ENCODE data around the gene CCNJL.

CCNJL gene

GRCh38 chr5:160296496-160296895 is 15.9 kb downstream of the CCNJL start:
- H3K36me3 ChIP-seq (replicated peaks in 1 of 2; ENCODE audit: control insufficient read depth in 2 of 2, insufficient read depth in 2 of 2, low read length in 2 of 2), result peaks cover 6 to 38% of the 10 kb centered on the region in 2 donors
- H3K14ac ChIP-seq (ENCODE audit: low read length), result no peak overlapping the region
- no peak overlapping the region for H2BK12ac ChIP-seq (ENCODE audit: low read length)
- WGBS, 2 donors (ENCODE audit: extremely low coverage in 2 of 2, insufficient read length in 2 of 2, insufficient replicate concordance in 1 of 2), result no CpG with 5 or more reads among the region's 4 CpGs
- no peak overlapping the region for H3K4me2 ChIP-seq (ENCODE audit: insufficient read depth, low read length, poor library complexity, severe bottlenecking)
- H3K4me1 ChIP-seq (ENCODE audit: control insufficient read depth in 2 of 2, insufficient read depth in 1 of 2, low read depth in 1 of 2, low read length in 2 of 2), result peaks cover 15% of the 10 kb centered on the region in 2 donors
- H3K18ac ChIP-seq (ENCODE audit: low read length), result no peak overlapping the region
- no peak overlapping the region for H2BK120ac ChIP-seq (ENCODE audit: low read depth, low read length)
- no peaks in the 10 kb centered on the region for H3K9me3 ChIP-seq (replicated peaks in 1 of 2; ENCODE audit: control insufficient read depth in 2 of 2, insufficient read depth in 1 of 2, low read depth in 1 of 2, low read length in 2 of 2)
- H3K23ac ChIP-seq (ENCODE audit: low read depth, low read length, poor library complexity), result no peak overlapping the region
- H2BK15ac ChIP-seq (ENCODE audit: low read length), result no peak overlapping the region
- H3K4ac ChIP-seq (ENCODE audit: low read length), result no peak overlapping the region
- H2BK5ac ChIP-seq (ENCODE audit: low read length), result no peak overlapping the region
- H2AFZ ChIP-seq (ENCODE audit: low read length), result no peak overlapping the region
- no peak overlapping the region for H3K4me3 ChIP-seq (ENCODE audit: low read length in 2 of 2)
- no peak for DNase-seq (ENCODE audit: low spot score)
- H4K8ac ChIP-seq (ENCODE audit: low read depth, low read length), result no peak overlapping the region
- H3K9ac ChIP-seq (ENCODE audit: low read depth, low read length, poor library complexity), result no peak overlapping the region
- no peaks in the 10 kb centered on the region for H3K27me3 ChIP-seq (ENCODE audit: control insufficient read depth in 3 of 3, insufficient read depth in 3 of 3, low read depth in 1 of 3, low read length in 3 of 3)
- H3K27ac ChIP-seq (replicated peaks; ENCODE audit: low read length), result no peak overlapping the region
- no peak overlapping the region for H4K91ac ChIP-seq (ENCODE audit: low read depth, low read length, poor library complexity)
- peaks cover 5% of the 10 kb centered on the region for H3K79me1 ChIP-seq (ENCODE audit: low read depth, low read length)
- H2AK5ac ChIP-seq (ENCODE audit: low read depth, low read length), result no peak overlapping the region

DNA sequence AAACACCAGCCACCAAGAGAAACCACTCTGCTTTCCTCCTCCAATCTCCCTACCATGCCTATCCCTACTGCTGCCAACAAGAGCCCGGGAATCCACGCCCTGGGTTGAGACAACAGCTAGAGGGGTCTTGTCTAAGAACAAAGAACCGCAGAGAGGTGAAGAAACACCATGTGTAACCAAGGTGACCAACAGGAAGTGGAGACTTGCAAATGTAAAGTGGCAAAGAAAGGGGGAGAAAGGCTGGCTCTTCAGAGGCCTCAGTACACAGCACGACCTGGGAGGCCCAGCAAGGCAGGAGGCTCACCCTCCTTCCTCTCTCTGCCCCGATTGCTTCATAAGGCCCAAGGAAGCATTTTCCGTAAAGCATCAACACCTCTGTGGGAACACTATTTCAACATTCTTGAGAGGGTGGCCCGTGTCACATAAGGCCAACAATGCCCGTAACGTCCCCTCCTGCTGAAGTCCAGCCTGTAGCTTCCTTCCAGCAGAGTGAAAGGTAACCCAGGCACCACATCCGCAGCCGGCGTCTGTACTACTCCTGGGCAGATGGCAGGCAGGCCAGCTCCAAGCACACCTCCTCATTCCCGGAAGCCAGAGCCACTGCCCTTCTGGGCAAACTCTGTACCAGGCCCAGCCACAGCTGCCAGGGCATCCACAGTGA is 18.3 kb downstream of the CCNJL start:
- Histone ChIP-seq H4K91ac (ENCODE audit: low read depth, low read length, poor library complexity) (no peak overlapping the region), H4K8ac (ENCODE audit: low read depth, low read length) (peak overlapping the region; percentile 66), H3K4me2 (ENCODE audit: insufficient read depth, low read length, poor library complexity, severe bottlenecking) (no peak overlapping the region), H2BK15ac (ENCODE audit: low read length) (peak overlapping the region; percentile 17), H3K4ac (ENCODE audit: low read length) (no peak overlapping the region), H3K9ac (ENCODE audit: low read depth, low read length, poor library complexity) (no peak overlapping the region), H3K27ac (replicated peaks; ENCODE audit: low read length) (peak overlapping the region; percentile 40), H3K4me3 (ENCODE audit: low read length in 2 of 2) (no peak overlapping the region), H3K18ac (ENCODE audit: low read length) (peak overlapping the region; percentile 79), H3K9me3 (replicated peaks in 1 of 2; ENCODE audit: control insufficient read depth in 2 of 2, insufficient read depth in 1 of 2, low read depth in 1 of 2, low read length in 2 of 2) (no peaks in the 10 kb centered on the region), H2BK12ac (ENCODE audit: low read length) (no peak overlapping the region), H3K4me1 (ENCODE audit: control insufficient read depth in 2 of 2, insufficient read depth in 1 of 2, low read depth in 1 of 2, low read length in 2 of 2) (peaks cover 15 to 17% of the 10 kb centered on the region in 2 donors), H2BK5ac (ENCODE audit: low read length) (peak overlapping the region; percentile 56), H3K27me3 (ENCODE audit: control insufficient read depth in 3 of 3, insufficient read depth in 3 of 3, low read depth in 1 of 3, low read length in 3 of 3) (no peaks in the 10 kb centered on the region), H3K36me3 (replicated peaks in 1 of 2; ENCODE audit: control insufficient read depth in 2 of 2, insufficient read depth in 2 of 2, low read length in 2 of 2) (peaks cover 8 to 29% of the 10 kb centered on the region in 2 donors), H2BK120ac (ENCODE audit: low read depth, low read length) (no peak overlapping the region), H3K23ac (ENCODE audit: low read depth, low read length, poor library complexity) (peak overlapping the region; percentile 5), H3K14ac (ENCODE audit: low read length) (peak overlapping the region; percentile 4), H2AFZ (ENCODE audit: low read length) (peak overlapping the region; percentile 52), H3K79me1 (ENCODE audit: low read depth, low read length) (peaks cover 5% of the 10 kb centered on the region), H2AK5ac (ENCODE audit: low read depth, low read length) (peak overlapping the region; percentile 8)
- no peak for DNase-seq (ENCODE audit: low spot score)
- WGBS, 2 donors (ENCODE audit: extremely low coverage in 2 of 2, insufficient read length in 2 of 2, insufficient replicate concordance in 1 of 2), result no CpG with 5 or more reads among the region's 13 CpGs

DNA sequence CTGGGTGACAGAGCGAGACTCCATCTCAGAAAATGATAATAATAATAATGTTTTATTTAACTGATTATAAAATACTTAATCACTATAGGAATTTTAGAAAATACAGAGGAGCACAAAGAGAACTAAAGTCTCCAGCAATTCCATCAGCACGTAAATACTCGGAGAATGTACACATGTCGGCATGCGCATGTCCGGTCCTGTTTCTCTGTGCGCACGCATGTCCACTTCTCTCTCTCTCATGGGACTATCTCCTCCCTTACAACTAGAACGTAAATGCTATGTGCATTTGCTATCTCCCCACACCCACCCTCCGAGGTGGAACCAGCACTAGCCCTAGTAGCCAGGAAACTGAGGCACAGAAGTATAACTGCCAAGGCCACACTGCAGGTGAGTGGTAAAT is 19.0 kb downstream of the CCNJL start:
- no peak overlapping the region for H3K27ac ChIP-seq (replicated peaks; ENCODE audit: low read length)
- H3K9ac ChIP-seq (ENCODE audit: low read depth, low read length, poor library complexity), result no peak overlapping the region
- peak overlapping the region; percentile 28 for H2BK15ac ChIP-seq (ENCODE audit: low read length)
- H4K8ac ChIP-seq (ENCODE audit: low read depth, low read length), result no peak overlapping the region
- H2AK5ac ChIP-seq (ENCODE audit: low read depth, low read length), result peak overlapping the region; percentile 49
- peak overlapping the region; percentile 45 for H3K18ac ChIP-seq (ENCODE audit: low read length)
- no peaks in the 10 kb centered on the region for H3K9me3 ChIP-seq (replicated peaks in 1 of 2; ENCODE audit: control insufficient read depth in 2 of 2, insufficient read depth in 1 of 2, low read depth in 1 of 2, low read length in 2 of 2)
- H3K23ac ChIP-seq (ENCODE audit: low read depth, low read length, poor library complexity), result peak overlapping the region; percentile 70
- H3K27me3 ChIP-seq (ENCODE audit: control insufficient read depth in 3 of 3, insufficient read depth in 3 of 3, low read depth in 1 of 3, low read length in 3 of 3), result no peaks in the 10 kb centered on the region
- no peak overlapping the region for H3K4ac ChIP-seq (ENCODE audit: low read length)
- no peak overlapping the region for H3K4me2 ChIP-seq (ENCODE audit: insufficient read depth, low read length, poor library complexity, severe bottlenecking)
- H3K4me3 ChIP-seq (ENCODE audit: low read length in 2 of 2), result peak overlapping the region in 1 of 2 donors; percentile 6
- no peak for DNase-seq (ENCODE audit: low spot score)
- H3K14ac ChIP-seq (ENCODE audit: low read length), result no peak overlapping the region
- H2AFZ ChIP-seq (ENCODE audit: low read length), result no peak overlapping the region
- WGBS, 2 donors (ENCODE audit: extremely low coverage in 2 of 2, insufficient read length in 2 of 2, insufficient replicate concordance in 1 of 2), result no CpG with 5 or more reads among the region's 10 CpGs
- peaks cover 5% of the 10 kb centered on the region for H3K79me1 ChIP-seq (ENCODE audit: low read depth, low read length)
- peaks cover 6 to 26% of the 10 kb centered on the region in 2 donors for H3K36me3 ChIP-seq (replicated peaks in 1 of 2; ENCODE audit: control insufficient read depth in 2 of 2, insufficient read depth in 2 of 2, low read length in 2 of 2)
- H3K4me1 ChIP-seq (ENCODE audit: control insufficient read depth in 2 of 2, insufficient read depth in 1 of 2, low read depth in 1 of 2, low read length in 2 of 2), result peaks cover 15 to 20% of the 10 kb centered on the region in 2 donors
- no peak overlapping the region for H2BK5ac ChIP-seq (ENCODE audit: low read length)
- peak overlapping the region; percentile 79 for H4K91ac ChIP-seq (ENCODE audit: low read depth, low read length, poor library complexity)
- no peak overlapping the region for H2BK120ac ChIP-seq (ENCODE audit: low read depth, low read length)
- H2BK12ac ChIP-seq (ENCODE audit: low read length), result no peak overlapping the region

- H3K4me2 ChIP-seq (ENCODE audit: insufficient read depth, low read length, poor library complexity, severe bottlenecking), result no peak overlapping the region
- no peak overlapping the region for H3K27ac ChIP-seq (replicated peaks; ENCODE audit: low read length)
- H3K9me3 ChIP-seq (replicated peaks in 1 of 2; ENCODE audit: control insufficient read depth in 2 of 2, insufficient read depth in 1 of 2, low read depth in 1 of 2, low read length in 2 of 2), result no peaks in the 10 kb centered on the region
- no peaks in the 10 kb centered on the region for H3K27me3 ChIP-seq (ENCODE audit: control insufficient read depth in 3 of 3, insufficient read depth in 3 of 3, low read depth in 1 of 3, low read length in 3 of 3)
- H3K9ac ChIP-seq (ENCODE audit: low read depth, low read length, poor library complexity), result no peak overlapping the region
- no peak overlapping the region for H2AK5ac ChIP-seq (ENCODE audit: low read depth, low read length)
- H3K4me3 ChIP-seq (ENCODE audit: low read length in 2 of 2), result no peak overlapping the region
- no peak overlapping the region for H2BK5ac ChIP-seq (ENCODE audit: low read length)
- no peak overlapping the region for H2BK12ac ChIP-seq (ENCODE audit: low read length)
- DNase-seq (ENCODE audit: low spot score), result no peak
- H4K91ac ChIP-seq (ENCODE audit: low read depth, low read length, poor library complexity), result no peak overlapping the region
- H3K4me1 ChIP-seq (ENCODE audit: control insufficient read depth in 2 of 2, insufficient read depth in 1 of 2, low read depth in 1 of 2, low read length in 2 of 2), result peaks cover 25 to 29% of the 10 kb centered on the region in 2 donors
- H2BK120ac ChIP-seq (ENCODE audit: low read depth, low read length), result no peak overlapping the region
- no peak overlapping the region for H2AFZ ChIP-seq (ENCODE audit: low read length)
- H3K79me1 ChIP-seq (ENCODE audit: low read depth, low read length), result peaks cover 5% of the 10 kb centered on the region
- H3K36me3 ChIP-seq (replicated peaks in 1 of 2; ENCODE audit: control insufficient read depth in 2 of 2, insufficient read depth in 2 of 2, low read length in 2 of 2), result peaks cover 3 to 12% of the 10 kb centered on the region in 2 donors
- H3K14ac ChIP-seq (ENCODE audit: low read length), result no peak overlapping the region
- no peak overlapping the region for H3K18ac ChIP-seq (ENCODE audit: low read length)
- no CpG with 5 or more reads among the region's 8 CpGs for WGBS, 2 donors (ENCODE audit: extremely low coverage in 2 of 2, insufficient read length in 2 of 2, insufficient replicate concordance in 1 of 2)
- no peak overlapping the region for H3K23ac ChIP-seq (ENCODE audit: low read depth, low read length, poor library complexity)
- H2BK15ac ChIP-seq (ENCODE audit: low read length), result no peak overlapping the region
- H4K8ac ChIP-seq (ENCODE audit: low read depth, low read length), result no peak overlapping the region
- H3K4ac ChIP-seq (ENCODE audit: low read length), result no peak overlapping the region
These were observed 20.9 kb downstream of the CCNJL start for GRCh38 chr5:160291467-160291866.
